ENCODE results near the gene MYBPH. TPM values are rescaled to one million over a fixed set of nuclear protein-coding genes. Genes with fewer than 3 reads are reported as not detected.

Gene MYBPH
- total RNA-seq, 1 experiment from 2014 or later: not detected

GRCh38 chr1:203148579-203148978 lies 27.0 kb downstream of the MYBPH start:
- DNase-seq (ENCODE audit: low spot score): no peak

- peak; percentile 57 for DNase-seq (ENCODE audit: low spot score)
Measured at GRCh38 chr1:203148127-203148526, 27.5 kb downstream of the MYBPH start.

GRCh38 chr1:203147376-203147775 lies 28.2 kb downstream of the MYBPH start:
- DNase-seq (ENCODE audit: low spot score): no peak

- DNase-seq (ENCODE audit: low spot score): no peak
Measured at GRCh38 chr1:203146537-203146936, 29.1 kb downstream of the MYBPH start.

GRCh38 chr1:203146042-203146369 lies 29.6 kb downstream of the MYBPH start:
- DNase-seq (ENCODE audit: low spot score): no peak

GRCh38 chr1:203145321-203146041 lies 30.1 kb downstream of the MYBPH start:
- DNase-seq (ENCODE audit: low spot score): no peak

GRCh38 chr1:203144661-203145060 lies 31.0 kb downstream of the MYBPH start:
- DNase-seq (ENCODE audit: low spot score): no peak

- no peak for DNase-seq (ENCODE audit: low spot score)
Measured at GRCh38 chr1:203143641-203144040, 32.0 kb downstream of the MYBPH start.

- no peak for DNase-seq (ENCODE audit: low spot score)
Measured at GRCh38 chr1:203142684-203143408, 32.8 kb downstream of the MYBPH start.

- no peak for DNase-seq (ENCODE audit: low spot score)
Measured at GRCh38 chr1:203142124-203142523, 33.5 kb downstream of the MYBPH start.

GRCh38 chr1:203140743-203141520 lies 34.7 kb downstream of the MYBPH start:
- DNase-seq (ENCODE audit: low spot score): no peak

GRCh38 chr1:203139976-203140475 lies 35.6 kb downstream of the MYBPH start:
- DNase-seq (ENCODE audit: low spot score): no peak

- no peak for DNase-seq (ENCODE audit: low spot score)
Measured at GRCh38 chr1:203138066-203138465, 37.6 kb downstream of the MYBPH start.

GRCh38 chr1:203137324-203137723 lies 38.3 kb downstream of the MYBPH start:
- DNase-seq (ENCODE audit: low spot score): no peak

GRCh38 chr1:203136409-203137042 lies 39.1 kb downstream of the MYBPH start:
- DNase-seq (ENCODE audit: low spot score): no peak

GRCh38 chr1:203135636-203136305 lies 39.9 kb downstream of the MYBPH start:
- no peak for DNase-seq (ENCODE audit: low spot score)

- no peak for DNase-seq (ENCODE audit: low spot score)
Measured at GRCh38 chr1:203133970-203134725, 41.5 kb downstream of the MYBPH start.

- DNase-seq (ENCODE audit: low spot score): no peak
Measured at GRCh38 chr1:203131548-203132200, 44.0 kb downstream of the MYBPH start.

GRCh38 chr1:203130358-203130985 lies 45.2 kb downstream of the MYBPH start:
- DNase-seq (ENCODE audit: low spot score): no peak
